ENCODE data around the gene UCN2.
"Not testable (repeated sequence)": the region's sequence is repeated elsewhere in the genome, so short reads cannot be mapped to it uniquely, and the experiment has no call there.

Gene UCN2

GRCh38 chr3:48536116-48536515 is 27.5 kb downstream of the UCN2 start:
- DNase-seq (ENCODE audit: low spot score) = no peak

- DNase-seq (ENCODE audit: low spot score) = no peak
These were observed 28.0 kb downstream of the UCN2 start for GRCh38 chr3:48535578-48535977.

- DNase-seq (ENCODE audit: low spot score) = no peak
These were observed 30.6 kb downstream of the UCN2 start for GRCh38 chr3:48532977-48533337.

GRCh38 chr3:48532271-48532976 is 31.2 kb downstream of the UCN2 start:
- peak; percentile 97 for DNase-seq (ENCODE audit: low spot score)

GRCh38 chr3:48530701-48531100 is 32.9 kb downstream of the UCN2 start:
- DNase-seq (ENCODE audit: low spot score) = not testable (repeated sequence)

GRCh38 chr3:48528754-48529153 is 34.8 kb downstream of the UCN2 start:
- peak; percentile 55 for DNase-seq (ENCODE audit: low spot score)

- DNase-seq (ENCODE audit: low spot score) = no peak
These were observed 35.5 kb downstream of the UCN2 start for GRCh38 chr3:48528048-48528447.

GRCh38 chr3:48524970-48525369 is 38.6 kb downstream of the UCN2 start:
- no peak for DNase-seq (ENCODE audit: low spot score)

GRCh38 chr3:48521635-48522034 is 41.9 kb downstream of the UCN2 start:
- no peak for DNase-seq (ENCODE audit: low spot score)

GRCh38 chr3:48519277-48519643 is 44.3 kb downstream of the UCN2 start:
- no peak for DNase-seq (ENCODE audit: low spot score)

- DNase-seq (ENCODE audit: low spot score) = no peak
These were observed 44.8 kb downstream of the UCN2 start for GRCh38 chr3:48518638-48519276.

GRCh38 chr3:48518069-48518468 is 45.5 kb downstream of the UCN2 start:
- DNase-seq (ENCODE audit: low spot score) = no peak

GRCh38 chr3:48516571-48516970 is 47.0 kb downstream of the UCN2 start:
- DNase-seq (ENCODE audit: low spot score) = no peak

GRCh38 chr3:48514431-48515227 is 49.0 kb downstream of the UCN2 start:
- no peak for DNase-seq (ENCODE audit: low spot score)

All from pons (tissue), 1 donor.